Activated CD8-positive, alpha-beta memory T cell treated with anti-CD3 and anti-CD28 coated beads for 36 hours (primary cell): ENCODE measurements around the gene LARGE1. TPM values are rescaled to one million over a fixed set of nuclear protein-coding genes. Genes with fewer than 3 reads are reported as not detected.

ENCODE experiments used
- CTCF ChIA-PET: fragments of 350-600 bp; sonication (Branson Sonifier 250); formaldehyde crosslinking; loops from one replicate; lab custom pipeline; 2021; ENCODE audit warnings: antibody characterized with exemption; lab: Charles Lee
- POLR2A ChIA-PET: fragments of 350-600 bp; sonication (Branson Sonifier 250); formaldehyde crosslinking; loops from one replicate; lab custom pipeline; 2021; ENCODE audit warnings: antibody characterized with exemption; lab: Charles Lee
- total RNA-seq, 2 experiments: library from RNA; stranded (reverse); gene quantifications; one replicate each; pipeline ENCODE4 v1.2.3, GENCODE V29; 2021

The LARGE1 gene
- total RNA-seq, 2 experiments from 2014 or later, result 0.17 to 0.38 TPM

GRCh38 chr22:33656808-33657628 is 263.3 kb downstream of the LARGE1 start:
- ChIA-PET CTCF (no interaction called here), POLR2A (no interaction called here)

GRCh38 chr22:33654173-33654895 is 265.9 kb downstream of the LARGE1 start:
- ChIA-PET CTCF (no interaction called here), POLR2A (no interaction called here)

- ChIA-PET POLR2A (no interaction called here), CTCF (no interaction called here)
Measured at GRCh38 chr22:33653532-33654063, 266.7 kb downstream of the LARGE1 start.

- CTCF ChIA-PET, result no interaction called here
- POLR2A ChIA-PET, result no interaction called here
Measured at GRCh38 chr22:33652615-33653014, 267.7 kb downstream of the LARGE1 start.

GRCh38 chr22:33650244-33650643 is 270.0 kb downstream of the LARGE1 start:
- ChIA-PET CTCF (interaction anchor here (0.6 kb wide), 1 partner anchor 89 kb away, joined by 3 read pairs; no protein-coding TSS in a partner anchor), POLR2A (no interaction called here)

GRCh38 chr22:33648478-33648877 is 271.8 kb downstream of the LARGE1 start:
- ChIA-PET POLR2A (no interaction called here), CTCF (no interaction called here)

GRCh38 chr22:33640900-33641299 is 279.4 kb downstream of the LARGE1 start:
- ChIA-PET CTCF (no interaction called here), POLR2A (no interaction called here)

- CTCF ChIA-PET, result no interaction called here
- POLR2A ChIA-PET, result no interaction called here
Measured at GRCh38 chr22:33639588-33640254, 280.6 kb downstream of the LARGE1 start.

- ChIA-PET CTCF (no interaction called here), POLR2A (no interaction called here)
Measured at GRCh38 chr22:33635766-33636165, 284.5 kb downstream of the LARGE1 start.

GRCh38 chr22:33631777-33632176 is 288.5 kb downstream of the LARGE1 start:
- POLR2A ChIA-PET, result no interaction called here
- CTCF ChIA-PET, result no interaction called here

- POLR2A ChIA-PET, result no interaction called here
- CTCF ChIA-PET, result no interaction called here
Measured at GRCh38 chr22:33625959-33626358, 294.3 kb downstream of the LARGE1 start.

- ChIA-PET POLR2A (no interaction called here), CTCF (no interaction called here)
Measured at GRCh38 chr22:33620085-33620484, 300.2 kb downstream of the LARGE1 start.

GRCh38 chr22:33606504-33606903 is 313.8 kb downstream of the LARGE1 start:
- CTCF ChIA-PET, result no interaction called here
- POLR2A ChIA-PET, result no interaction called here

GRCh38 chr22:33605666-33606065 is 314.6 kb downstream of the LARGE1 start:
- ChIA-PET CTCF (no interaction called here), POLR2A (no interaction called here)

- CTCF ChIA-PET, result no interaction called here
Measured at GRCh38 chr22:33605221-33605620, 315.1 kb downstream of the LARGE1 start.

GRCh38 chr22:33601062-33601461 is 319.2 kb downstream of the LARGE1 start:
- ChIA-PET CTCF (no interaction called here), POLR2A (no interaction called here)

More at GRCh38 chr22:33605221-33605620, 315.1 kb downstream of the LARGE1 start:
- POLR2A ChIA-PET, result no interaction called here

GRCh38 chr22:33600595-33600994 is 319.7 kb downstream of the LARGE1 start:
- POLR2A ChIA-PET, result no interaction called here
- CTCF ChIA-PET, result no interaction called here

GRCh38 chr22:33600113-33600512 is 320.2 kb downstream of the LARGE1 start:
- CTCF ChIA-PET, result no interaction called here
- POLR2A ChIA-PET, result no interaction called here

GRCh38 chr22:33599596-33599995 is 320.7 kb downstream of the LARGE1 start:
- ChIA-PET CTCF (no interaction called here), POLR2A (no interaction called here)

- ChIA-PET POLR2A (no interaction called here), CTCF (no interaction called here)
Measured at GRCh38 chr22:33598821-33599220, 321.5 kb downstream of the LARGE1 start.
